IPS-20b (cell line): ENCODE results near the gene CNOT2.
A peak's percentile ranks its signal among the peaks of the same experiment; 100 is the strongest.
"Not testable (repeated sequence)": the region's sequence is repeated elsewhere in the genome, so short reads cannot be mapped to it uniquely, and the experiment has no call there.

Source experiments
- H3K27ac ChIP-seq: one replicate; pipeline ENCODE4 v1.5.1; 2013; ENCODE audit warnings: low read length
- H3K27me3 ChIP-seq: 2 replicates; pipeline ENCODE4 v1.6.1; 2013; ENCODE audit warnings: mild to moderate bottlenecking, low read length, inconsistent platforms; ENCODE audit not compliant: insufficient read depth
- H3K36me3 ChIP-seq: 2 replicates; pipeline ENCODE4 v1.6.1; 2013; ENCODE audit warnings: low read depth, mild to moderate bottlenecking, inconsistent platforms, low read length, moderate library complexity; ENCODE audit not compliant: insufficient read depth
- H3K4me1 ChIP-seq: 2 replicates; pipeline ENCODE4 v1.6.1; 2013; ENCODE audit warnings: mild to moderate bottlenecking, control low read depth, inconsistent platforms, low read length, moderate library complexity; ENCODE audit not compliant: insufficient read depth
- H3K4me3 ChIP-seq: 2 replicates; pipeline ENCODE4 v1.5.1; 2013; ENCODE audit warnings: mild to moderate bottlenecking, low read length, inconsistent platforms
- H3K9ac ChIP-seq: 2 replicates; pipeline ENCODE4 v1.6.1; 2013; ENCODE audit warnings: low read depth, mild to moderate bottlenecking, inconsistent platforms, low read length, moderate library complexity
- H3K9me3 ChIP-seq: 2 replicates; pipeline ENCODE4 v1.6.1; 2013; ENCODE audit warnings: mild to moderate bottlenecking, low read depth, low read length, inconsistent platforms; ENCODE audit not compliant: insufficient read depth

The CNOT2 gene

DNA sequence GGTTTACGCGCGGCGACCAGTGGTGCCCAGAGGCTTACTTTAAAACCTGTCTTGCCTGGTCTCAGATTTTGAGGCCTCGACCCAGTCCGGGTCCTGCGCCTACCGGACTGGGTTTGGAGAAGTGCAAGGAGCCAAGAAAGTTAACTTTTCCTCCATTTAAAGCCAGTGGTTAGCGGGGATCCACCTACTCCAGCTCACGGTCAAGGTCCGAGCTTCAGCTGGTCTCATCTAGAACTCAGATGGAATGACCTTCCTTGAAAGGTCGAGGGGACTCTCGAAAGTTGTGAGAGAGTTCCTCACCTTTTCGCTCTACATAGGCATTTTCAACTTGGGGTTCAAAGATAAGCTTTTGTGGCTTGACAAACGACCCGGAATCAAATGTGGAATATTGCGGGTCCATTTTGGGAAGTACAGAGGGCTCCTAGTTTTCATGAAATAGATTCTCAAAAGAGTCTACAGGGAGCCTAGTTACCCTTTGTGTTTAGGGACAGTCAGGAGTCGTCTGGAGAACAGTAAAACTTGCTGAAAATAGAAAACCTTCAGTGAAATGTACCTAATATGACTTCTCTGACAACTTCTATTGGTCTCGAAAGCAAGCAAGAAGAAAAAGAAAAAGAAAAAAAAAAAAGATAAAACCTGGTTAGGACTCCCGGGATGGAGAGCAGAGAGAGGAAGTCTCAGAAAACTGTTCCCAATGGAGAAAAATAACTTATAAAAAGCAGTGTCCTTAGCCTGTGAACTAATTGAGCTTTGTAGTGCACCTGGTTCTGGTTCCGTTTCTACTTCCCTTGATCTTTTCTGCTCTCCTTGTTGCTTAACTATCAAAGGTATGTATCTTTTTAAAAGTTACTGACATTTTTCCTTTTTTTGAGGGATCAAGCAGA is 124.3 kb downstream of the CNOT2 start:
- Histone ChIP-seq H3K27ac (no peak overlapping the region), H3K4me1 (peaks cover 6% of the 10 kb centered on the region; the same call in 1 of the 2 replicates)

DNA sequence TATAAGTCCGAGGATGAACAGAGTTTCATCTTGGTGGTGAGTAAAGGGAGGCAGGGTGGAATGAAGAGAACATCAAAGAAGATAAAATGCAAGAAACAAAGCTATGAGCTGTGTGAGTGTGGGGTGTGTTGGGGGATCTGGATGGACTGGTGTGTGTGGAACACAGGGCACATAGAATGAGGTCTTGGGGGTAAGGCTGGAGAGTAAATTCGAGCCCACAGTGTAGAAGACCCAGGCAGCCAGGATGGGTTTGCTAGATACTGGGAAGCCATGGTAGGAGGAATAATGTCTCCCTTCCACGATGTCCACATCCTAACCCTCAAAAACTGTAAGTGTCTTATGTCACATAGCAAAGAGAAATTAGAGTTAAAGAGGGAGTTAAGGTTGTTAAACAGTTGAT is 129.6 kb downstream of the CNOT2 start:
- Histone ChIP-seq H3K4me3 (no peak overlapping the region), H3K27ac (no peak overlapping the region), H3K36me3 (peaks cover 11% of the 10 kb centered on the region; the same call in 1 of the 2 replicates), H3K4me1 (no peaks in the 10 kb centered on the region), H3K27me3 (peaks cover under 1% of the 10 kb centered on the region; the same call in 1 of the 2 replicates), H3K9ac (no peak overlapping the region), H3K9me3 (no peaks in the 10 kb centered on the region)

More for the DNA sequence above, 124.3 kb downstream of the CNOT2 start:
- no peaks in the 10 kb centered on the region for H3K9me3 ChIP-seq
- peak overlapping the region; percentile 95 for H3K4me3 ChIP-seq
- H3K9ac ChIP-seq, result peak overlapping the region; percentile 74
- H3K27me3 ChIP-seq, result peaks cover 33% of the 10 kb centered on the region
- H3K36me3 ChIP-seq, result peaks cover 11% of the 10 kb centered on the region; the same call in 1 of the 2 replicates

DNA sequence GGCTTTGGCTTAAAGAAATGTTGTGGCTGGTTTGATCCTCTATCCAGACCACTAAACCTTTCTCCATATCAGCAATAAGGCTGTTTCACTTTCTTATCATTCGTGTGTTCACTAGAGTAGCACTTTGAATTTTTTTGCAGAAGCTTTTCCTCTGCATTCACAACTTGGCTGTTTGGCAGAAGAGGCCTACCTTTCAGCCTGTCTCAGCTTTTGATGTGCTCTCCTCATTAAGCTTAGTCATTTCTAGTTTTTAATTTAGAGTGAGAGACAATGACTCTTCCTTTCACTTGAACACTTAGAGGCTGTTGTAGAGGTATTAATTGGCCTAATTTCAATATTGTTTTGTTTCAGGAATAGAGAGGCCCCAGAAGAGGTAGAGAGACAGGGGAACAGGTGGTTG is 136.6 kb downstream of the CNOT2 start:
- Histone ChIP-seq H3K36me3 (no peaks in the 10 kb centered on the region), H3K9me3 (peaks cover 6% of the 10 kb centered on the region; the same call in 1 of the 2 replicates), H3K27ac (no peak overlapping the region), H3K9ac (no peak overlapping the region), H3K4me1 (no peaks in the 10 kb centered on the region; the same call in 1 of the 2 replicates), H3K27me3 (no peaks in the 10 kb centered on the region), H3K4me3 (no peak overlapping the region)

DNA sequence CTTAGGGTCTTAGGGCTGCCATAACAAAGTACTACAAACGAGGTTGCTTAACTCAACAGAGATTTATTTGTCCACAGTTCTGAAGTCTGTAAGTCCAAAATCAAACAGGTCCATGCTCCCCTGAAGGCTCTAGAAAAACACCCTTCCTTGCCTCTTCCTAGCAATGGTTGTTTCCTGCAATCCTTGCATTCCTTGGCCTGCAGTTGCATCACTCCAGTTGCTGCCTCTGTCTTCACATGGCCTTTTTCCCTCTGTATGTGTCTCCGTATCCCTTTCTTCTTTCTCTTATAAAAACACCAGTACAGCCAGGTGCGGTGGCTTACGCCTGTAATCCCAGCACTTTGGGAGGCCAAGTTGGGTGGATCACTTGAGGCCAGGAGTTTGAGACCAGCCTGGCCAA is 140.3 kb downstream of the CNOT2 start:
- H3K36me3 ChIP-seq, result no peaks in the 10 kb centered on the region
- no peaks in the 10 kb centered on the region for H3K27me3 ChIP-seq
- H3K9me3 ChIP-seq, result peaks cover 6% of the 10 kb centered on the region; the same call in 1 of the 2 replicates
- H3K9ac ChIP-seq, result no peak overlapping the region
- H3K4me3 ChIP-seq, result no peak overlapping the region
- no peaks in the 10 kb centered on the region; the same call in 1 of the 2 replicates for H3K4me1 ChIP-seq
- no peak overlapping the region for H3K27ac ChIP-seq

DNA sequence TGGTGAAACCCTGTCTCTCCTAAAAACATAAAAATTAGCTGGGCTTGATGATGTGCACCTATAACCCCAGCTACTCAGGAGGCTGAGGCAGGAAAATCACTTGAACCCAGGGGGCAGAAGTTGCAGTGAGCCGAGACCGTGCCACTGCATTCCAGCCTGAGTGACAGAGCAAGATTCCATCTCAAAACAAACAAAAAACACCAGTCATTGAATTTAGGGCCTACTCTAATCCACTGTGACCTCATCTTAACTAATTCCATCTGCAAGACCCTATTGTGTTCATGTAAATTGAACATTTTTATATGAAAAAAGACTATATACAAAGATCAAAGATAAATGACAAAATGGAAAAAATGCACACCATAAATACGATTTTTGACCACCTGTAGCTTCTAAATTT is 140.7 kb downstream of the CNOT2 start:
- Histone ChIP-seq H3K4me1 (no peaks in the 10 kb centered on the region; the same call in 1 of the 2 replicates), H3K9me3 (peaks cover 3% of the 10 kb centered on the region; the same call in 1 of the 2 replicates), H3K36me3 (no peaks in the 10 kb centered on the region), H3K27ac (no peak overlapping the region), H3K4me3 (no peak overlapping the region), H3K27me3 (no peaks in the 10 kb centered on the region), H3K9ac (no peak overlapping the region)

DNA sequence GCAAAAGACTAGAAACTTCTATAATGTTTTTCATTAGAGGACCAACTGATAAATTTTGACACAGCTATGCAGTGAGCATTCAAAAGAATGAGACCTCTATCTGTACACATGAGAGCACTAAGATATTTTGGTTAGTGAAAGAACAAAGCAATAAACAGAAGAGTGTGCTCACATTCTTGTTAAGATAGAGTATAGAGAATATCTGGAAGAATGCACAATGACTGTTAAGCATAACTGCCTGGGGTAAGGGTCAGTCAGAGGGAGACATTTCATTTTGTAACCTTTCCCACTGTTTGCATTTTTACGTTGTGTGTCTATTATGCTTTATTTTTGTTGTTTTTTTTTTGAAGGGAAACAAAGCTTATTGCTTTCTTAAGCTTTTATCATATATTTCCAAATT is 143.5 kb downstream of the CNOT2 start:
- no peak overlapping the region for H3K9ac ChIP-seq
- no peaks in the 10 kb centered on the region for H3K9me3 ChIP-seq
- H3K4me1 ChIP-seq, result no peaks in the 10 kb centered on the region; the same call in 1 of the 2 replicates
- H3K27ac ChIP-seq, result no peak overlapping the region
- no peaks in the 10 kb centered on the region for H3K27me3 ChIP-seq
- no peak overlapping the region for H3K4me3 ChIP-seq
- H3K36me3 ChIP-seq, result no peaks in the 10 kb centered on the region

DNA sequence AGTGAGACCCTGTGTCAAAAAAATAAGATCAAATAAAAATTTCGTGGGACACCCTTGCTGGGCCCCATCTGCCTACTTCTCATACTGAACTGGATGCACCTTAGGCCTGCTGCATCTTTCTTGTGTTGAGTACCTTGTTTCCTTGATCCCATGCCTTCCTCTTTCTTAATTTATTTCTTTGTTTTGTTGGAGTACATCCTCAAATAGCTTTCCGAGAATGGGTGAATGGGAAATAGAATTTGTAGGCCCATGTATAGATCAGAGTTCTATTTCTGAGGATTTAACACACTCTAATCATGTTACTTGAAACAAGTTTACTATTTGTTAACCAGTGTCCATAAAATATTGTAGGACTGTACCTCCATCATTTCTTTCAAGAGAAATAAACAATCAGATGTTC is 146.4 kb downstream of the CNOT2 start:
- Histone ChIP-seq H3K27ac (no peak overlapping the region), H3K9ac (no peak overlapping the region), H3K36me3 (no peaks in the 10 kb centered on the region), H3K4me1 (no peaks in the 10 kb centered on the region), H3K4me3 (no peak overlapping the region), H3K9me3 (no peaks in the 10 kb centered on the region), H3K27me3 (no peaks in the 10 kb centered on the region)

DNA sequence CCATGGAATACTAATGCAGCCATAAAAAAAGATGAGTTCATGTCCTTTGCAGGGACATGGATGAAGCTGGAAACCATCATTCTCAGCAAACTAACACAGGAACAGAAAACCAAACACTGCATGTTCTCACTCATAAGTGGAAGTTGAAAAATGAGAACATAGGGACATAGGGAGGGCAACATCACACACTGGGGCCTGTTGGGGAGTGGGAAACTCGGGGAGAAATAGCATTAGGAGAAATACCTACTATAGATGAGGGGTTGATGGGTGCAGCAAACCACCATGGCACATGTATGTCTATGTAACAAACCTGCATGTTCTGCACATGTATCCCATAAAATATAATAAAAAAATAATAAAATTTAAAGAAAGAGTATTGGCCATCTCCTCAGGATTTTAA is 149.4 kb downstream of the CNOT2 start:
- not testable (repeated sequence) for H3K9me3 ChIP-seq

DNA sequence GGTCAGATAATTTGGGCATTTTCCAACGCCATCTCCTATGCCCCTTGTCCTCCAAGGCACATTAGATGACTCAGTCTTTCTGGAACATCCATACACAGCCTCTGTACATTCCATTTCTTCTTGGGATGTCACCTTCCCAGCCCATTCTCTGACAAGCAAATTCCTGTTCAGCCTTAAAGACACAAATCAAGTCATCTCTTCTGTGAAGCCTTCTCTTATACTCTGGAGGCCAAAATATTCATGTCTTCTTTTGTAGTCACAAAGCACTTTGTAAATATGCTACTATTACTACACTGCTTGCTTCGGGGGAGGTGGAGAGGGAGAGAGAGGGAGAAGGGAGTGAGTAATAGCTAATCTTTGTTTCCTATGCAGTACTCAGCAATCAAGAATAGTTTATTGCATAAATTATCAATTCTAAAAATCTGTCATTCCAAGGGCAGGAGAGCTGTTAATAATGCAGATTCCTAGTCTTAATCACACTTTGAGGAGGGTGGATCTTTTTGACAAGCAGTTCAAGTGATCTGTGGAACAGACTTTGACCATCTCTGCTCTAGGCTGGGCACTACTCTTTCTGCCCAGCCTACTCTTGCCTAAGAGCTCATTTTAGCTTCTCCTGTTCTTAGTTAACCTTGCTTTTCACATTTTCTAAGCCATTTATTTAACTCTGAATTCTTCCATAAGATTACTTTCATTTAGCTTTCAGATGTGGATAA is 150.7 kb downstream of the CNOT2 start:
- Histone ChIP-seq H3K36me3 (no peaks in the 10 kb centered on the region), H3K9me3 (no peaks in the 10 kb centered on the region), H3K4me1 (no peaks in the 10 kb centered on the region), H3K27me3 (no peaks in the 10 kb centered on the region), H3K4me3 (no peak overlapping the region), H3K27ac (no peak overlapping the region), H3K9ac (no peak overlapping the region)

More for the DNA sequence above, 149.4 kb downstream of the CNOT2 start:
- not testable (repeated sequence) for H3K9ac ChIP-seq, H3K4me1 ChIP-seq, H3K36me3 ChIP-seq, H3K27me3 ChIP-seq, H3K27ac ChIP-seq, H3K4me3 ChIP-seq

DNA sequence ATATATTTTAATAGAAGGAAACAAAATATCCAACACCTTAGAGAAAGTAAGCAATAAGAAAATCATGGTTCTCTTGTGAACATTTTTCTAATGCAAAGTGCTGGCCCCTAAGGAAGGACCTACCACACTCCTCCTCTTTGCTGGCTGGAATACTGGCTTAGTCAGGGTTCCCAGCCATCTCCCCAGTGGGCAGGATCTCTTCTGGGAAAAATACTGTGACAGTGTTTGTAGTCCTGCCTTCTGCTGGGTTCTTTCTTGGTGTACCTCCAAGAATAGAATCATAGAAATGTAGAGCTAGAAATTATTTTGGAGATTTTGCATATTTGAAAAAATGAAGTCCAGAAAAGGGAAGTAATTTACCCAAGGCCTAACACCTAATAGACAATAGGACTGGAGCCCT is 154.8 kb downstream of the CNOT2 start:
- Histone ChIP-seq H3K4me3 (no peak overlapping the region), H3K27ac (no peak overlapping the region), H3K9me3 (no peaks in the 10 kb centered on the region), H3K9ac (no peak overlapping the region), H3K36me3 (peaks cover 30% of the 10 kb centered on the region), H3K4me1 (no peaks in the 10 kb centered on the region), H3K27me3 (no peaks in the 10 kb centered on the region)

DNA sequence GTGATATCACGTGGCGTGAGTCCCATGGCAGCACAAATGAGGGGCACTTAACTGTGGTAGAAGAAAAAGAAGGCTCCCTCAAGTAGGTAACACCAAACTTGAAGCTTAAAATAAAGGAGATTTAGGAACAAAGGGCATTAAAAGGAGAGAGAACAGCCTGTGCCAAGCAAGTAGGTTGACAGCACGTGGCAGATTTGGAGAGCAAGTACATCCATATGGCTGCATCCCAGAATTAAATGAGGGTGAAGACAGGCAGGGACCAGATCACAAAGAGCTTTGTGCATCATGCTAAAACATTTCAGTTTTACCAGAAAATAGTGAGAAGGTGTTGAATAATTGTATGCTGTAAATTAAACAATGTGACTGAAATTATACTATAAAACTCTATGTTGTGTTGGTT is 155.6 kb downstream of the CNOT2 start:
- Histone ChIP-seq H3K36me3 (peaks cover 30% of the 10 kb centered on the region), H3K27me3 (no peaks in the 10 kb centered on the region), H3K9me3 (no peaks in the 10 kb centered on the region), H3K9ac (no peak overlapping the region), H3K4me3 (no peak overlapping the region), H3K27ac (no peak overlapping the region), H3K4me1 (no peaks in the 10 kb centered on the region)

DNA sequence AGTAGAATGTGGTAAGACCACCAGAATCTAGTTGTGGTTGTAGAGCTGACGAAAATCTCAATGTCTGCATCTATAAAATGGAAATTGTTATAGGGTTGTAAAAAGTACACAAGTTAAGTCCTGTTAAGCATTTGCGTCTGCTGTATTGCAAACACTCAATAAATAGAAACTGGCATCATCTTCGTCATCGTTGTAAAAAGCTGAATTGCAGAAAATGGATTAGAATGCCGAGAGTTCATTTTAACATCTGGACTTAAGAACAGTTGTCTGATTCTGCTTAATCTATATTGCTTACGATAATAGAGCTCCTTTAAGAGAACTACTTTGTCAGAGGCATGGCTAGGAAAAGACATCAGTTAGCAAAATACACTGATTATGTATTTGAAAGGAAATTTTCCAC is 156.1 kb downstream of the CNOT2 start:
- Histone ChIP-seq H3K36me3 (peaks cover 30% of the 10 kb centered on the region), H3K27ac (no peak overlapping the region), H3K9ac (no peak overlapping the region), H3K9me3 (no peaks in the 10 kb centered on the region), H3K4me3 (no peak overlapping the region), H3K27me3 (no peaks in the 10 kb centered on the region), H3K4me1 (no peaks in the 10 kb centered on the region)
